HG03442 (cell line): Measurements from ENCODE around the gene AGPAT2.
"Not testable (repeated sequence)": the region's sequence is repeated elsewhere in the genome, so short reads cannot be mapped to it uniquely, and the experiment has no call there.

ENCODE experiments used
- ATAC-seq: cut with Tn5 transposase; IDR thresholded peaks from one replicate; pipeline ENCODE4 v1.9.1; 2021; ENCODE audit warnings: mild to moderate bottlenecking, moderate library complexity; ENCODE audit not compliant: unreplicated experiment

The AGPAT2 gene

GRCh38 chr9:136650648-136651047 lies 36.6 kb downstream of the AGPAT2 start:
- no peak for ATAC-seq

DNA sequence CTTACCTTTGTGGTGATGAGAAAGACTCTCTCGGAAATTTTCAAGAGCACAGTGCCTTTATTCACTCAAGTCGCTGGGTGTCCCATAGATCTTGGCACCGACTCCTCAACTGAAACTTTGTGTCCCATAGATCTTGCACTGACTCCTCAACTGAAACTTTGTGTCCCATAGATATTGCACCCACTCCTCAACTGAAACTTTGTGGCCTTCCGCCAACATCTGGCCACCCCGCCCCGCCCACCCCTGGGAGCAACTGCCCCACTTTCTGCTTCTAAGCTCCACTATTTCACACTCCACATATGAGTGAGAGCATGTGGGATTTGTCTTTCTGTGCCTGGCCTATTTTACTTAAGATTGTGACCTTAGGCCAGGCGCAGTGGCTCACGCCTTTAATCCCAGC lies 37.2 kb downstream of the AGPAT2 start:
- ATAC-seq, result no peak

DNA sequence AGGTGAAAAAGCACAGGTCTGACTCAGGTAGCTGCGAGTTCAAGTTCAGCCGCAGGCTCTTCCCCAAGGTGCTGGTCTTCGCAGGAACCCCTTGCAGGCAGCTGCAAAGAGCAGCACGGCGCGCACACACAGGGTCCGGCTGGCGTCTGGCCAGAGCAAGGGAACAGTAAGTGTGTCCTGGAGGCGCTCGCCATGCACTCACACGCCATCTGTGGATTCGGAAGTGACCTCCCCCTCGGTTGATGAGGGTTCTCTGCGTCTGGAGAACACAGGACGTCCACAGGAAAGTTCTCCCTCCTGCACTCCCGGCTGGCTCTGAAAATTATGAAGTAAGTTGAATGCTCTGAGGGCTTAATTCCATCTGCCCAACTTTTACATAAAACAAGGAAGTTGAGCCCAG lies 38.5 kb downstream of the AGPAT2 start:
- ATAC-seq, result no peak

DNA sequence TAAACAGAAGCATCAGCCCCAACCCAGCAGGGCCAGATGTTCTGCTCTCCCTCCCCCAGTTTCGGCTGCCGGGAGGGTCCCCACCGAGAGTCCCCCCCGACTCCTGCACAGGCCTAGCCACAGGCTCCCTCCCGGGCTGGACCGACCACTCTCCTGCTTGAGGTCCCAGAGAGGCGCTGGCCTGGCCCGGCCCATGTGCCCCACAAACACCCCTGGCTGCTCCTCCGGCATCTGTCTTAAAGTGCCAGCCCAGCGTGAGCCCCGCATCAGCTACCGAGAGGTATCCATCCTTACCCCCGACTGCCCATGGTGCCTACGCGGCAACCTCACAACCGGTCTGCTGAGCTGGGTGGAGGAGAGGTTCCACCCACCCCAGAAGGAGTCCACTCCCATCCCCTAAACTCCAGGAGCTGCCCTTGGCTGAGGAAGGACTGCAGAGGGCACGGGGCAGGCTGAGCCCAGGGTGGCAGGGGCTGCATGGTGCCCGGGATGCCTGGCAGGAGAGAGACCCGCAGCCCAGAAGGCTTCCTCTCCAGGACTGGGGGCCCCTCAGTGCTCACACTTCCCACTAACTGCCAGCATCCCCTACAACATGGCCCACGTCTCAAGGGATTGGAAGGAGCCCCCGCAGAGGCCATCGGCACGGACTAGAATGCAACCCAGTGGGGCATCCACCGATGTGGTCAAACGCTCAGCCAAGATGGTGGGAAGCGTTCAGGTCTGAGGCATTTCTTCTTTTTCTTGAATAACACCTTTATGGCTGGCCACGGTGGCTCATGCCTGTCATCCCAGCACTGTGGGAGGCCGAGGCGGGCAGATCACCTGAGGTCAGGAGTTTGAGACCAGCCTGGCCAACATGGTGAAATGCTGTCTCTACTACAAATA lies 40.2 kb downstream of the AGPAT2 start:
- ATAC-seq, result no peak

GRCh38 chr9:136645903-136646754 lies 41.1 kb downstream of the AGPAT2 start:
- ATAC-seq, result no peak

- ATAC-seq, result no peak
Measured at GRCh38 chr9:136645352-136645902, 41.8 kb downstream of the AGPAT2 start.

- peak; percentile 58 for ATAC-seq
Measured at GRCh38 chr9:136644593-136645351, 42.5 kb downstream of the AGPAT2 start.

DNA sequence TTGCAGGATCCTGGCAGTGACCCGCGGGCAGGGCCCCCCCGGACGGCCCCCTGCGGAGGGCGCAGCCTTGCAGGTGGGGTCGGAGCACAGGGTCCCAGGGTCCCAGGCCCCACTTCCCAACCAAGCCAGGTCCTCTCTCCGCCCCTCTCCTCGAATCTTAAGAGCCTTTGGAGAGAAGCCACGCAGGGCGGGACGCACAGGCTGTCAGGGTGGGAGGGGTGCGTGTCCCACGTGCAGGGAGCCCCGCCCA lies 43.0 kb downstream of the AGPAT2 start:
- no peak for ATAC-seq

GRCh38 chr9:136643596-136644342 lies 43.5 kb downstream of the AGPAT2 start:
- ATAC-seq, result no peak

DNA sequence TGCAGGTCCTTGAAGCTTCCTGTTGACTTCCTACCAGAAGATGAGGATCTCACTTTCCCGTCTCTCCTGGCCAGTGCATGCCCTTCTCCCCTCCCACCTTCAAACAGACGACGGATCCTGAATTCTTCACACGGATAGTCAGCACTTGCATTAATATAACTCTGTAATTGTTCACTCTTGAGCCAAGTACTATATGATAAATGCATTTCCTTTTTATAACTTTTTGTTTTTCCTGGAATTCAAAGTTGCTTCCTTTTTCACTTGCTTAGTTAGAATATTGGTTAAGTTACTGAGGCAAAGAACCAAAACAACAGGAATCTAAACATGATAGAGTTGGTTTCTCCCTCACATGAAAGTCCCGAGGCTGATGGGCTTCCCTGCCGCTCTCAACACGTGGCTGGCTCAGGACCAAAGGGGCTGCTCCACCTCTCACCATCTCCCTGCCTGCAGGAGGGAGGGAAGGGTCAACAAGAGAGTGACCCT lies 44.8 kb downstream of the AGPAT2 start:
- ATAC-seq, result no peak

DNA sequence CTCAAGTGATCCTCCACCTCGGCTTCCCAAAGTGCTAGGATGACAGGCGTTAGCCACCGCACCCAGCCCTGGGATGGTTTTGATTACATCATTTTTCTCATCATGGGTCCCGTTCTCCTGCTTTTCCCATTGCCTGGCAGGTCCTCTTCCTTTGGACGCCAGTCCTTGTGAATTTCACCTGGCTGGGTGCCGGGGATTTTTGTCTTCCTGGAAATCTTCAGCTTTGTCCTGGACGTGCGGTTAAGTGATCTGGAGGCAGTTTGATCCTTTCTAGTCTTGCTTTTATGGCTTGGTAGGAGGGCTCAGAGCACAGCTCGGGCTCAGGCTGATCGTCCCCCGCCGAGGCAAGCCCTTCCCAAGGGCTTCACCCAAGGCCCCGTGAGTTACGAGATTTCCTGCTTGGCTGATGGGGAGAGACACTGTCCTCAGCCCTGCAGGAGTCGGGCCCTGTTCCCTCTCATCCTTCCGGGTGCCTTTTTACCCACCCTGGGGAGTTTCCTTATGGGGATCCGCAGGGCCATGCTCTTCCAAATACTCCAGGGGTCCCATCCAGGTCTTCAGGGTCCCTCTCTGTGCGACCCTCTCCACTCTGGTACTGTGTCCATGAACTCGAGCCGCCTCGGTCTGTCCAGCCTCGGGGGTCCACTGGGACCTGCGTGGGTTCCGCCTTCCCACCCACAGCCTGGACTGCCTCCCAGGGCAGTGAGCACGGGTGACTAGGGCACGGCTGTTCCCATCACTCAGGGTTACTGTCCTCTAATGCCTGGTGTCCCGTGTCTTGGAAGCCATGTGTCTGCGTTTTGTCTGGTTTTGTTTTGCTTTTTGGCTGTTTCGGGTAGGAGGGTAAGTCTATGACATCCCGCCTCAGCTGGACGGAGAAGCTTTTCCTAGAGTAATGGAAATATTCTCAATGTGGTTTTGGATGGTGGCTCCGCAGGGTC lies 46.8 kb downstream of the AGPAT2 start:
- no peak for ATAC-seq

DNA sequence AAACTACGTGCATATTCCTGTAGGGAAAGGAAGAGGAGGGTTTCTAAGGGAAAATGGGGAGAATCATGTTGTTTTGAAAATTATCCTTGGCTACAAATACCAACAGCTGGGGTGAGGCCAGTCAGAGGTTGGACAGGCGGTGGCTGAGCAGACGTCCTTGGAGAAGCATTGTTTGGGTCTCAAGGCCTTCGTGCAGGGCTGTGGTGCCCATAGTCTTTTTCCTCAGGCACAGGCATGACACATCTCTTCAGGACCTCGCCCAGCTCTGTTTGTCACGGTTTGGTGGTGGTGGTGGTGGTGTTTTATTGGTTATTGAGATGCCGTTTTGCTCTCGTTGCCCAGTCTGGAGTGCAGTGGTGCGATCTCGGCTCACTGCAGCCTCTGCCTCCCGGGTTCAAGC lies 52.4 kb downstream of the AGPAT2 start:
- no peak for ATAC-seq

DNA sequence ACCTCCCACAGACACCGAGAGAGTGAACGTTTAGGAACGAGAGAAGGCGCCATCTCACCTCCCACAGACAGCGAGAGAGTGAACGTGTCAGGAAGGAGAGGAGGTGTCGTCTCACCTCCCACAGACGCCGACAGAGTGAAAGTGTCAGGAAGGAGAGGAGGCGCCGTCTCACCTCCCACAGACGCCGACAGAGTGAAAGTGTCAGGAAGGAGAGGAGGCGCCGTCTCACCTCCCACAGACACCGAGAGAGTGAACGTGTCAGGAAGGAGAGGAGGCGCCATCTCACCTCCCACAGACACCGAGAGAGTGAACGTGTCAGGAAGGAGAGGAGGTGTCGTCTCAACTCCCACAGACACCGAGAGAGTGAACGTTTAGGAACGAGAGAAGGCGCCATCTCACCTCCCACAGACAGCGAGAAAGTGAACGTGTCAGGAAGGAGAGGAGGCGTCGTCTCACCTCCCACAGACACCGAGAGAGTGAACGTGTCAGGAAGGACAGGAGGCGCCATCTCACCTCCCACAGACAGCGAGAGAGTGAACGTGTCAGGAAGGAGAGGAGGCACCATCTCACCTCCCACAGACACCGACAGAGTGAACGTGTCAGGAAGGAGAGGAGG lies 54.7 kb downstream of the AGPAT2 start:
- ATAC-seq, result not testable (repeated sequence)

DNA sequence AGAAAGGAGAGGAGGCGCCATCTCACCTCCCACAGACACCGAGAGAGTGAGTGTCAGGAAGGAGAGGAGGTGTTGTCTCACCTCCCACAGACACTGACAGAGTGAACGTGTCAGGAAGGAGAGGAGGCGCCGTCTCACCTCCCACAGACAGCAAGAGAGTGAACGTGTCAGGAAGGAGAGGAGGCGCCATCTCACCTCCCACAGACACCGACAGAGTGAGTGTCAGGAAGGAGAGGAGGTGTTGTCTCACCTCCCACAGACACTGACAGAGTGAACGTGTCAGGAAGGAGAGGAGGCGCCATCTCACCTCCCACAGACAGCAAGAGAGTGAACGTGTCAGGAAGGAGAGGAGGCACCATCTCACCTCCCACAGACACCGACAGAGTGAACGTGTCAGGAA lies 55.2 kb downstream of the AGPAT2 start:
- ATAC-seq, result not testable (repeated sequence)

- ATAC-seq, result no peak
Measured at GRCh38 chr9:136631038-136632000, 55.9 kb downstream of the AGPAT2 start.

- no peak for ATAC-seq
Measured at GRCh38 chr9:136630662-136630992, 56.6 kb downstream of the AGPAT2 start.

DNA sequence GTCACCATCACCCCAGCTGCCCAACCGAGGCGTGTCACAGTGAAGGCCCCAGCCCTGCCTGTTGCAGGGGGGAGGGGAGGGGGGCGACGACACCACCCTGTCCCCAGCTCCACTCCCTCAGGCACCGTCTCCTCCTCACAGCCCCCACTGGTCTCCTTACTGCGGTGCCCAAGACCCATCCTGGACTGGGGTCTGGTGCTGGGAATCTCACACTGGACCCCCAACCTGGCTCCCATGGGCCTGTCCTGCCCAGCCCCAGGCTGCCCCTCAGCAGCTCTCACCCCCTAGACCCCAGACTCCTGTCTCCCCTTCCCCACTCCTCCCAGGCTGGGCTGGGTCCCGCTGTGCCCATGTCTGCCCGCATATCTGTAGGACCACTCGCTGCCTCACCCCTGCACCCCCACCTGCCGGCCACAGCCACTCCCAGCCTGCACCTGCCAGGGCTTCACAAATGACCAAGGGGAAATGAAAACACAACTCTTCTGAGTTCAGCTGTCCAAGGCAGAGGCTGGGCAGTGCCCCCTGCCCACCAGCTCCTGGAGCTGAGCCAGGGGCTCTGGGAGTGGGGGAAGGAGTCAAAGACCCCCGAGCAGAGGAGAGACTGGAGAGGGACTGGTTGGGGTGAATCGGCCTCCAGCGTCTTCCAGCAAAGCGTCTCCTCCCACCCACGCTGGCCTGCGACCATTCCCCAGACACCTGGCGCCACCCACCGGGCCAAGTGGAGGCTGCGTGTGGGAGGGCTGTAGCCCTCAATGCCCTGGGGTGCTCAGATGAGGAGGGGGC lies 57.2 kb downstream of the AGPAT2 start:
- ATAC-seq, result no peak
